Fibroblast of mammary gland (primary cell): ENCODE data around the gene TRPV2.

ENCODE experiments used
- DNase-seq: peaks from one replicate; pipeline ENCODE4 v3.0.0-alpha.2; 2010; ENCODE audit warnings: low read depth
- H3K4me3 ChIP-seq: 2 replicates; pipeline ENCODE4 v1.5.1; 2011; ENCODE audit warnings: low read depth, mild to moderate bottlenecking, low read length, moderate library complexity; ENCODE audit not compliant: control insufficient read depth
- CTCF ChIP-seq: conservative IDR thresholded peaks from 2 replicates; pipeline ENCODE4 v1.5.1; 2011; ENCODE audit warnings: low read depth, low read length, inconsistent platforms; ENCODE audit not compliant: control insufficient read depth, insufficient read depth

Gene TRPV2

GRCh38 chr17:16443511-16444257 is 28.3 kb downstream of the TRPV2 start:
- no peak for TF ChIP-seq CTCF
- H3K4me3 ChIP-seq = no peak overlapping the region
- DNase-seq = no peak

- TF ChIP-seq CTCF = no peak
- H3K4me3 ChIP-seq = no peak overlapping the region
- peak; percentile 43 for DNase-seq
These were observed 29.0 kb downstream of the TRPV2 start for GRCh38 chr17:16444258-16444886.

GRCh38 chr17:16446338-16446983 is 31.1 kb downstream of the TRPV2 start:
- no peak overlapping the region for H3K4me3 ChIP-seq
- TF ChIP-seq CTCF = peak; percentile 3
- DNase-seq = no peak

- TF ChIP-seq CTCF = no peak
- no peak overlapping the region for H3K4me3 ChIP-seq
- no peak for DNase-seq
These were observed 32.3 kb downstream of the TRPV2 start for GRCh38 chr17:16447676-16448075.

- H3K4me3 ChIP-seq = no peak overlapping the region
- TF ChIP-seq CTCF = no peak
- no peak for DNase-seq
These were observed 33.1 kb downstream of the TRPV2 start for GRCh38 chr17:16448490-16448889.

- H3K4me3 ChIP-seq = no peak overlapping the region
- DNase-seq = peak; percentile 81
- no peak for TF ChIP-seq CTCF
These were observed 33.8 kb downstream of the TRPV2 start for GRCh38 chr17:16449121-16449570.
